NCI-H82 treated with DMSO at 0.1 percent for 48 hours (cell line): ENCODE data around the gene CDK10.
"Not testable (repeated sequence)": the region's sequence is repeated elsewhere in the genome, so short reads cannot be mapped to it uniquely, and the experiment has no call there.

Source experiments
- DNase-seq: peaks from one replicate; lab custom pipeline; 2025; ENCODE audit not compliant: unreplicated experiment; lab: John Stamatoyannopoulos, UW

Gene CDK10

GRCh38 chr16:89686520-89687091 lies at the start of gene CDK10:
Gene CDK10 (plus strand): TSS chr16:89686689. CDS start chr16:89686711, 22 bp downstream.
- peak; percentile 64 for DNase-seq

GRCh38 chr16:89637379-89637778 lies 49.1 kb upstream of the CDK10 start:
- no peak for DNase-seq

GRCh38 chr16:89638455-89638854 lies 48.0 kb upstream of the CDK10 start:
- no peak for DNase-seq

GRCh38 chr16:89639385-89639784 lies 47.1 kb upstream of the CDK10 start:
- DNase-seq: no peak

- DNase-seq: no peak
Observed at GRCh38 chr16:89641458-89642119, 44.9 kb upstream of the CDK10 start.

- DNase-seq: no peak
Observed at GRCh38 chr16:89642574-89642973, 43.9 kb upstream of the CDK10 start.

GRCh38 chr16:89643769-89644300 lies 42.7 kb upstream of the CDK10 start:
- DNase-seq: no peak

- no peak for DNase-seq
Observed at GRCh38 chr16:89645122-89645521, 41.4 kb upstream of the CDK10 start.

GRCh38 chr16:89646270-89646669 lies 40.2 kb upstream of the CDK10 start:
- DNase-seq: no peak

- no peak for DNase-seq
Observed at GRCh38 chr16:89646906-89647305, 39.6 kb upstream of the CDK10 start.

GRCh38 chr16:89651584-89651983 lies 34.9 kb upstream of the CDK10 start:
- no peak for DNase-seq

GRCh38 chr16:89653656-89654295 lies 32.7 kb upstream of the CDK10 start:
- DNase-seq: no peak

GRCh38 chr16:89655062-89655643 lies 31.3 kb upstream of the CDK10 start:
- DNase-seq: no peak

- DNase-seq: no peak
Observed at GRCh38 chr16:89656435-89657121, 29.9 kb upstream of the CDK10 start.

GRCh38 chr16:89657442-89658220 lies 28.9 kb upstream of the CDK10 start, which contains the start of the genes CHMP1A and SPATA33:
Gene CHMP1A (minus strand): TSS chr16:89657708. CDS start chr16:89657588, 120 bp downstream.
Gene SPATA33 (plus strand): TSS chr16:89657836. CDS start chr16:89657912, 76 bp downstream.
- DNase-seq: peak; percentile 47

- no peak for DNase-seq
Observed at GRCh38 chr16:89658221-89658879, 28.1 kb upstream of the CDK10 start.

- no peak for DNase-seq
Observed at GRCh38 chr16:89660146-89660545, 26.3 kb upstream of the CDK10 start.

GRCh38 chr16:89661215-89661614 lies 25.3 kb upstream of the CDK10 start:
- DNase-seq: no peak

- DNase-seq: not testable (repeated sequence)
Observed at GRCh38 chr16:89664238-89664637, 22.3 kb upstream of the CDK10 start.

- not testable (repeated sequence) for DNase-seq
Observed at GRCh38 chr16:89667000-89667399, 19.5 kb upstream of the CDK10 start.
